GM13976 (cell line): ENCODE results near the gene BMPR2.
"Not testable (repeated sequence)": the region's sequence is repeated elsewhere in the genome, so short reads cannot be mapped to it uniquely, and the experiment has no call there.

ENCODE experiments used
- DNase-seq: peaks from one replicate; pipeline ENCODE4 v3.0.0; 2012; ENCODE audit warnings: low spot score
- in situ Hi-C: fragments of 300-500 bp; cut with MboI; formaldehyde crosslinking; loops from one replicate; pipeline ENCODE4 v1.12.0; 2022; ENCODE audit warnings: low sequenced_read_pairs, mixed read lengths, inconsistent platforms; ENCODE audit not compliant: unreplicated experiment
- TF ChIP-seq, protein P1 (sequence below): IDR thresholded peaks from 2 replicates; pipeline ENCODE4 v1.5.1; 2012; ENCODE audit warnings: borderline replicate concordance, mild to moderate bottlenecking; ENCODE audit not compliant: insufficient read depth; ENCODE audit errors: extremely low read depth, missing control alignments, control extremely low read depth

The BMPR2 gene

GRCh38 chr2:202542142-202542541 is 166.0 kb downstream of the BMPR2 start:
- TF ChIP-seq, protein P1, sequence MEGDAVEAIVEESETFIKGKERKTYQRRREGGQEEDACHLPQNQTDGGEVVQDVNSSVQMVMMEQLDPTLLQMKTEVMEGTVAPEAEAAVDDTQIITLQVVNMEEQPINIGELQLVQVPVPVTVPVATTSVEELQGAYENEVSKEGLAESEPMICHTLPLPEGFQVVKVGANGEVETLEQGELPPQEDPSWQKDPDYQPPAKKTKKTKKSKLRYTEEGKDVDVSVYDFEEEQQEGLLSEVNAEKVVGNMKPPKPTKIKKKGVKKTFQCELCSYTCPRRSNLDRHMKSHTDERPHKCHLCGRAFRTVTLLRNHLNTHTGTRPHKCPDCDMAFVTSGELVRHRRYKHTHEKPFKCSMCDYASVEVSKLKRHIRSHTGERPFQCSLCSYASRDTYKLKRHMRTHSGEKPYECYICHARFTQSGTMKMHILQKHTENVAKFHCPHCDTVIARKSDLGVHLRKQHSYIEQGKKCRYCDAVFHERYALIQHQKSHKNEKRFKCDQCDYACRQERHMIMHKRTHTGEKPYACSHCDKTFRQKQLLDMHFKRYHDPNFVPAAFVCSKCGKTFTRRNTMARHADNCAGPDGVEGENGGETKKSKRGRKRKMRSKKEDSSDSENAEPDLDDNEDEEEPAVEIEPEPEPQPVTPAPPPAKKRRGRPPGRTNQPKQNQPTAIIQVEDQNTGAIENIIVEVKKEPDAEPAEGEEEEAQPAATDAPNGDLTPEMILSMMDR: no peak
- DNase-seq: no peak
- in situ Hi-C loops: no loop called here

- in situ Hi-C loops: no loop called here
- DNase-seq: peak; percentile 60
- TF ChIP-seq, protein P1: no peak
Measured at GRCh38 chr2:202545523-202545922, 169.4 kb downstream of the BMPR2 start.

DNA sequence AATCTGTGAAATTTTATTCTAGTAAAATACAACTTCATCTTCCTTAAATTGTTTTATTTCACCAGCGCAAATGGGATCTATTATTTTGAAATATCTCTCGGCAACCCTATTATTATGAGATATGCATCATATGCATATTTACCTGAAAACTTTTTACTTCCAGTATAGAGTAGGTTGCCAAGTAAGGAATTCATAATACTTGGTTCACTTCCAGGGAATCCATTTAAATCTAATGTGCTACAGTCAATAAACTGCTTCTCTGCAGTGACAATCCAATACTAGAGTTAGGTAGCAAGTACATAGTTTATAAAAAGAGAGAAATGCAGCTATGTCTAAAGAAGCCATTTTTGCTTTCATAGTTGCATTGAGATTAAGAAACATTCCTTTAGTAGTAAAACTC is 169.8 kb downstream of the BMPR2 start:
- TF ChIP-seq, protein P1: no peak
- in situ Hi-C loops: no loop called here

DNA sequence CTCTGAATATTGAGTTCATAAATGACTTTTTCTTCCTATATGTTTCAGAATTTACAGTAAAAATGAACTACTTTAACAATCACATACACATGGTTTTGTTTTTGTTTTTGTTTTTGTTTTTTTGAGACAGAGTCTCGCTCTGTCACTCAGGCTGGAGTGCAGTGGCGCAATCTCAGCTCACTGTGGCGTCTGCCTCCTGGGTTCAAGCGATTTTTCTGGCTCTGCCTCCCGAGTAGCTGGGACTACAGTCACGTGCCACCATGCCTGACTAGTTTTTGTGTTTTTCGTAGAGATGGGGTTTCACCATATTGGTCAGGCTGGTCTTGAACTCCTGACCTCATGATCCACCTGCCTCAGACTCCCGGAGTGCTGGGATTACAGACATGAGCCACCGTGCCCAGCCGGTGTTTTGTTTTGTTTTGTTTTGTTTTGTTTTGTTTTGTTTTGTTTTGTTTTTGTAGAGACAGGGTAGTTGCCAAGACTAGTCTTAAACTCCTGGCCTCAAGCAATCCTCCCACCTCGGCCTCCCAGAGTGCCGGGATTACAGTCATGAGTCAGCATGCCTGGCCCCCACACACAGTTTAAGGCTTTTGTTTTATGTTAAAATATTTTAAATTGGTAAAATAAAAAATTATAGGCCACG is 170.5 kb downstream of the BMPR2 start:
- DNase-seq, in situ Hi-C loops: not testable (repeated sequence)

More for the DNA sequence above, 169.8 kb downstream of the BMPR2 start:
- DNase-seq: no peak

DNA sequence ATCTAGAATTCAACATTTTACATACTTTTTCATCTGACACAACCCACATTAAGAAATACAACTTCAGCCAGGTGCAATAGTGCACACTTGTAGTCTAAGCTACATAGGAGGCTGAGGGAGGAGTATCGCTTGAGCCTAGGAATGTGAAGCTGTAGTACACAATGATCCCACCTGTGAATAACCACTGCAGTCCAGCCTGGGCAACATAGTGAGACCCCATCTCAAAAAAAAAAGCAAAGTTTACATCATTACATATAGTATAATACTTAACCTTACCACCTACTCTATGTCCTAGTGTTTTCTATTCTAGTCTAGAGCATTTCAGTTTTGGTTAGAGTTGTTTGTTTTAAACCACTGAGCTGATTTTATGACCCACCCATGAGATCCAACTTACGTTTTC is 172.1 kb downstream of the BMPR2 start:
- in situ Hi-C loops: no loop called here
- DNase-seq: no peak
- TF ChIP-seq, protein P1: no peak

- DNase-seq: not testable (repeated sequence)
- in situ Hi-C loops: loop anchor here (25.0 kb wide), 1 partner anchor 586 kb away; no protein-coding TSS in a partner anchor
Measured at GRCh38 chr2:202551000-202551399, 174.9 kb downstream of the BMPR2 start.

GRCh38 chr2:202555356-202555755 is 179.2 kb downstream of the BMPR2 start:
- TF ChIP-seq, protein P1: no peak
- no peak for DNase-seq
- in situ Hi-C loops: loop anchor here (25.0 kb wide), 1 partner anchor 582 kb away; no protein-coding TSS in a partner anchor

DNA sequence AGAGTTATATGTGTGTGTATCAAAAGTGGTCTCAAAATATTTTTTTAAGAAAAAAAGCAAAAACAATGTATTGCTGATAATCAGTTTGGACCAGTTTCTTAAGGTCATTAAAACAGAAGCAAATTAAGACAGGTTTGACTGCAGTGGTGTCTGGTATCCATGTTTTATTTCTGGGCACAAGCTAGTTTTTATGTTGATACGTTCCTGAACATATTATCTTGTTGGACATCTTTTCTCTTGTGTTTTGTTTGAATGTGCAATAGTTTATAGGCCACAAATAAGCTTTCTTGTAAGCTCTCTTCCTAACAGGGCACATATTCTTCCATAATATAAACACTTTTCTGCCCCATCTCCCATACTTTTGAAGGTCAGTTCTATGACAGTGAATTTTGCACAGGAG is 184.1 kb downstream of the BMPR2 start:
- in situ Hi-C loops: loop anchor here (25.0 kb wide), 1 partner anchor 577 kb away; no protein-coding TSS in a partner anchor
- DNase-seq: no peak
- TF ChIP-seq, protein P1: no peak
